H1 (cell line): ENCODE measurements around the gene COL19A1.

ENCODE experiments used
- CTBP2 ChIP-seq: IDR thresholded peaks from 2 replicates; pipeline ENCODE4 v1.7.0; 2011; ENCODE audit warnings: borderline replicate concordance, mild to moderate bottlenecking, moderate library complexity, mixed read lengths, low read length; ENCODE audit not compliant: insufficient read depth, insufficient read length
- CTCF ChIP-seq, 3 experiments: IDR thresholded peaks; 1 replicate in 2 of 3; 2 replicates in 1 of 3; pipeline versions ENCODE4 v1.5.1 to v1.6.1; 2011; ENCODE audit warnings: low read length in 3 of 3, mild to moderate bottlenecking in 3 of 3, inconsistent platforms in 2 of 3, low read depth in 1 of 3, moderate library complexity in 1 of 3; ENCODE audit not compliant: insufficient read depth in 1 of 3; ENCODE audit errors: control extremely low read depth in 1 of 3
- EP300 ChIP-seq, 2 experiments: IDR thresholded peaks; 1 replicate in 1 of 2; 2 replicates in 1 of 2; pipeline ENCODE4 v1.6.1; 2011 to 2012; ENCODE audit warnings: low read depth in 2 of 2, low read length in 2 of 2, mild to moderate bottlenecking in 2 of 2, borderline replicate concordance in 1 of 2, inconsistent platforms in 1 of 2, moderate library complexity in 1 of 2
- EZH2 ChIP-seq: fragments of 200-600 bp; sonication (generic); IDR thresholded peaks from 2 replicates; pipeline ENCODE4 v1.7.1; 2012; ENCODE audit warnings: low read depth, mild to moderate bottlenecking, moderate library complexity, low read length, inconsistent platforms; ENCODE audit not compliant: severe bottlenecking
- HDAC2 ChIP-seq, 2 experiments: fragments of 300-600 bp in 1 of 2; sonication (generic) in 1 of 2; IDR thresholded peaks; 2 replicates each; pipeline ENCODE4 v1.6.1; 2011 to 2012; ENCODE audit warnings: low read depth in 2 of 2, low read length in 2 of 2, mild to moderate bottlenecking in 2 of 2, moderate library complexity in 2 of 2, borderline replicate concordance in 1 of 2, inconsistent platforms in 1 of 2
- KDM5A ChIP-seq: fragments of 200-600 bp; IDR thresholded peaks from 2 replicates; pipeline ENCODE4 v1.7.1; 2012; ENCODE audit warnings: mild to moderate bottlenecking, low read length, inconsistent platforms, mixed read lengths
- NRF1 ChIP-seq: IDR thresholded peaks from 2 replicates; pipeline ENCODE4 v1.6.1; 2011; ENCODE audit warnings: mild to moderate bottlenecking, low read depth, low read length, improper control_type of control experiment
- POLR2A ChIP-seq, 2 experiments: IDR thresholded peaks; 1 replicate in 1 of 2; 2 replicates in 1 of 2; pipeline ENCODE4 v1.6.1; 2011; ENCODE audit warnings: low read depth in 2 of 2, low read length in 2 of 2, mild to moderate bottlenecking in 2 of 2; ENCODE audit errors: control extremely low read depth in 1 of 2
- POLR2AphosphoS5 ChIP-seq: IDR thresholded peaks from 2 replicates; pipeline ENCODE4 v1.6.1; 2011; ENCODE audit warnings: low read depth, low read length
- RNF2 ChIP-seq: fragments of 200-900, 300-1000 bp; sonication (generic); IDR thresholded peaks from 2 replicates; pipeline ENCODE4 v1.7.1; 2016; ENCODE audit warnings: borderline replicate concordance, low read depth, mild to moderate bottlenecking, antibody characterized with exemption, low read length; ENCODE audit not compliant: poor library complexity, severe bottlenecking; ENCODE audit errors: missing control alignments
- ZNF274 ChIP-seq: IDR thresholded peaks from 2 replicates; pipeline ENCODE4 v1.7.0; 2012; ENCODE audit warnings: low read length, borderline replicate concordance; ENCODE audit errors: extremely low read depth
- TF ChIP-seq, protein P1 (sequence below): fragments of 300-600 bp; sonication (generic); IDR thresholded peaks from 2 replicates; pipeline ENCODE4 v1.7.1; 2012; ENCODE audit warnings: low read length, moderate library complexity, mild to moderate bottlenecking, inconsistent platforms; ENCODE audit not compliant: insufficient replicate concordance

- TF ChIP-seq POLR2AphosphoS5 (no peak), CTCF (IDR thresholded peaks at IDR 0.05; ENCODE audit: control extremely low read depth in 1 of 3, insufficient read depth in 1 of 3, low read depth in 1 of 3, low read length in 3 of 3) (no peak), EP300 (IDR thresholded peaks at IDR 0.05; ENCODE audit: borderline replicate concordance in 1 of 2, low read depth in 2 of 2, low read length in 2 of 2) (no peak), POLR2A (IDR thresholded peaks at IDR 0.05; ENCODE audit: control extremely low read depth in 1 of 2, low read depth in 2 of 2, low read length in 2 of 2) (no peak), KDM5A (no peak), HDAC2 (IDR thresholded peaks at IDR 0.05; ENCODE audit: borderline replicate concordance in 1 of 2, low read depth in 2 of 2, low read length in 2 of 2) (no peak), RNF2 (no peak), EZH2 (no peak), CTBP2 (no peak), NRF1 (no peak), ZNF274 (no peak)
- TF ChIP-seq, protein P1, sequence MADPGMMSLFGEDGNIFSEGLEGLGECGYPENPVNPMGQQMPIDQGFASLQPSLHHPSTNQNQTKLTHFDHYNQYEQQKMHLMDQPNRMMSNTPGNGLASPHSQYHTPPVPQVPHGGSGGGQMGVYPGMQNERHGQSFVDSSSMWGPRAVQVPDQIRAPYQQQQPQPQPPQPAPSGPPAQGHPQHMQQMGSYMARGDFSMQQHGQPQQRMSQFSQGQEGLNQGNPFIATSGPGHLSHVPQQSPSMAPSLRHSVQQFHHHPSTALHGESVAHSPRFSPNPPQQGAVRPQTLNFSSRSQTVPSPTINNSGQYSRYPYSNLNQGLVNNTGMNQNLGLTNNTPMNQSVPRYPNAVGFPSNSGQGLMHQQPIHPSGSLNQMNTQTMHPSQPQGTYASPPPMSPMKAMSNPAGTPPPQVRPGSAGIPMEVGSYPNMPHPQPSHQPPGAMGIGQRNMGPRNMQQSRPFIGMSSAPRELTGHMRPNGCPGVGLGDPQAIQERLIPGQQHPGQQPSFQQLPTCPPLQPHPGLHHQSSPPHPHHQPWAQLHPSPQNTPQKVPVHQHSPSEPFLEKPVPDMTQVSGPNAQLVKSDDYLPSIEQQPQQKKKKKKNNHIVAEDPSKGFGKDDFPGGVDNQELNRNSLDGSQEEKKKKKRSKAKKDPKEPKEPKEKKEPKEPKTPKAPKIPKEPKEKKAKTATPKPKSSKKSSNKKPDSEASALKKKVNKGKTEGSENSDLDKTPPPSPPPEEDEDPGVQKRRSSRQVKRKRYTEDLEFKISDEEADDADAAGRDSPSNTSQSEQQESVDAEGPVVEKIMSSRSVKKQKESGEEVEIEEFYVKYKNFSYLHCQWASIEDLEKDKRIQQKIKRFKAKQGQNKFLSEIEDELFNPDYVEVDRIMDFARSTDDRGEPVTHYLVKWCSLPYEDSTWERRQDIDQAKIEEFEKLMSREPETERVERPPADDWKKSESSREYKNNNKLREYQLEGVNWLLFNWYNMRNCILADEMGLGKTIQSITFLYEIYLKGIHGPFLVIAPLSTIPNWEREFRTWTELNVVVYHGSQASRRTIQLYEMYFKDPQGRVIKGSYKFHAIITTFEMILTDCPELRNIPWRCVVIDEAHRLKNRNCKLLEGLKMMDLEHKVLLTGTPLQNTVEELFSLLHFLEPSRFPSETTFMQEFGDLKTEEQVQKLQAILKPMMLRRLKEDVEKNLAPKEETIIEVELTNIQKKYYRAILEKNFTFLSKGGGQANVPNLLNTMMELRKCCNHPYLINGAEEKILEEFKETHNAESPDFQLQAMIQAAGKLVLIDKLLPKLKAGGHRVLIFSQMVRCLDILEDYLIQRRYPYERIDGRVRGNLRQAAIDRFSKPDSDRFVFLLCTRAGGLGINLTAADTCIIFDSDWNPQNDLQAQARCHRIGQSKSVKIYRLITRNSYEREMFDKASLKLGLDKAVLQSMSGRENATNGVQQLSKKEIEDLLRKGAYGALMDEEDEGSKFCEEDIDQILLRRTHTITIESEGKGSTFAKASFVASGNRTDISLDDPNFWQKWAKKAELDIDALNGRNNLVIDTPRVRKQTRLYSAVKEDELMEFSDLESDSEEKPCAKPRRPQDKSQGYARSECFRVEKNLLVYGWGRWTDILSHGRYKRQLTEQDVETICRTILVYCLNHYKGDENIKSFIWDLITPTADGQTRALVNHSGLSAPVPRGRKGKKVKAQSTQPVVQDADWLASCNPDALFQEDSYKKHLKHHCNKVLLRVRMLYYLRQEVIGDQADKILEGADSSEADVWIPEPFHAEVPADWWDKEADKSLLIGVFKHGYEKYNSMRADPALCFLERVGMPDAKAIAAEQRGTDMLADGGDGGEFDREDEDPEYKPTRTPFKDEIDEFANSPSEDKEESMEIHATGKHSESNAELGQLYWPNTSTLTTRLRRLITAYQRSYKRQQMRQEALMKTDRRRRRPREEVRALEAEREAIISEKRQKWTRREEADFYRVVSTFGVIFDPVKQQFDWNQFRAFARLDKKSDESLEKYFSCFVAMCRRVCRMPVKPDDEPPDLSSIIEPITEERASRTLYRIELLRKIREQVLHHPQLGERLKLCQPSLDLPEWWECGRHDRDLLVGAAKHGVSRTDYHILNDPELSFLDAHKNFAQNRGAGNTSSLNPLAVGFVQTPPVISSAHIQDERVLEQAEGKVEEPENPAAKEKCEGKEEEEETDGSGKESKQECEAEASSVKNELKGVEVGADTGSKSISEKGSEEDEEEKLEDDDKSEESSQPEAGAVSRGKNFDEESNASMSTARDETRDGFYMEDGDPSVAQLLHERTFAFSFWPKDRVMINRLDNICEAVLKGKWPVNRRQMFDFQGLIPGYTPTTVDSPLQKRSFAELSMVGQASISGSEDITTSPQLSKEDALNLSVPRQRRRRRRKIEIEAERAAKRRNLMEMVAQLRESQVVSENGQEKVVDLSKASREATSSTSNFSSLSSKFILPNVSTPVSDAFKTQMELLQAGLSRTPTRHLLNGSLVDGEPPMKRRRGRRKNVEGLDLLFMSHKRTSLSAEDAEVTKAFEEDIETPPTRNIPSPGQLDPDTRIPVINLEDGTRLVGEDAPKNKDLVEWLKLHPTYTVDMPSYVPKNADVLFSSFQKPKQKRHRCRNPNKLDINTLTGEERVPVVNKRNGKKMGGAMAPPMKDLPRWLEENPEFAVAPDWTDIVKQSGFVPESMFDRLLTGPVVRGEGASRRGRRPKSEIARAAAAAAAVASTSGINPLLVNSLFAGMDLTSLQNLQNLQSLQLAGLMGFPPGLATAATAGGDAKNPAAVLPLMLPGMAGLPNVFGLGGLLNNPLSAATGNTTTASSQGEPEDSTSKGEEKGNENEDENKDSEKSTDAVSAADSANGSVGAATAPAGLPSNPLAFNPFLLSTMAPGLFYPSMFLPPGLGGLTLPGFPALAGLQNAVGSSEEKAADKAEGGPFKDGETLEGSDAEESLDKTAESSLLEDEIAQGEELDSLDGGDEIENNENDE, result no peak
Measured at GRCh38 chr6:69880601-69881000, 14.2 kb downstream of the COL19A1 start.
